Astrocyte of the hippocampus (primary cell): ENCODE data around the gene SCYGR6.
"Not testable (repeated sequence)": the region's sequence is repeated elsewhere in the genome, so short reads cannot be mapped to it uniquely, and the experiment has no call there.

Source experiments
- DNase-seq: peaks from one replicate; pipeline ENCODE4 v3.0.0; 2011; ENCODE audit warnings: low read depth, low spot score

Gene SCYGR6

GRCh38 chr2:227724394-227725039 lies at the start of gene SCYGR6:
SCYGR6 (minus strand) TSS chr2:227724757; CDS start chr2:227724757, 0 bp downstream.
- DNase-seq = no peak

- no peak for DNase-seq
Measured at GRCh38 chr2:227774011-227774624, 49.6 kb upstream of the SCYGR6 start.

- DNase-seq = no peak
Measured at GRCh38 chr2:227772932-227773331, 48.4 kb upstream of the SCYGR6 start.

GRCh38 chr2:227772197-227772661 lies 47.7 kb upstream of the SCYGR6 start:
- DNase-seq = peak; percentile 42

- no peak for DNase-seq
Measured at GRCh38 chr2:227767830-227768229, 43.3 kb upstream of the SCYGR6 start.

- peak; percentile 90 for DNase-seq
Measured at GRCh38 chr2:227766373-227766883, 41.9 kb upstream of the SCYGR6 start.

GRCh38 chr2:227765788-227766372 lies 41.3 kb upstream of the SCYGR6 start:
- peak; percentile 6 for DNase-seq

- peak; percentile 52 for DNase-seq
Measured at GRCh38 chr2:227761740-227762476, 37.4 kb upstream of the SCYGR6 start.

GRCh38 chr2:227759411-227760118 lies 35.0 kb upstream of the SCYGR6 start:
- peak; percentile 59 for DNase-seq

- DNase-seq = not testable (repeated sequence)
Measured at GRCh38 chr2:227756261-227756660, 31.7 kb upstream of the SCYGR6 start.

GRCh38 chr2:227748079-227748478 lies 23.5 kb upstream of the SCYGR6 start:
- DNase-seq = no peak

- DNase-seq = no peak
Measured at GRCh38 chr2:227745594-227745993, 21.0 kb upstream of the SCYGR6 start, which contains the start of gene SCYGR8. SCYGR8 (plus strand) TSS chr2:227745894; CDS start chr2:227745894, 0 bp downstream.

GRCh38 chr2:227740705-227741104 lies 16.1 kb upstream of the SCYGR6 start:
- not testable (repeated sequence) for DNase-seq

GRCh38 chr2:227739351-227739750 lies 14.8 kb upstream of the SCYGR6 start:
- no peak for DNase-seq

- DNase-seq = no peak
Measured at GRCh38 chr2:227728035-227728434, 3.5 kb upstream of the SCYGR6 start, which contains the start of gene SCYGR7. SCYGR7 (plus strand) TSS chr2:227728335; CDS start chr2:227728335, 0 bp downstream.

GRCh38 chr2:227722821-227723220 lies 1.7 kb downstream of the SCYGR6 start:
- DNase-seq = not testable (repeated sequence)

GRCh38 chr2:227720680-227721079 lies 3.9 kb downstream of the SCYGR6 start:
- DNase-seq = no peak

- no peak for DNase-seq
Measured at GRCh38 chr2:227719641-227720040, 4.9 kb downstream of the SCYGR6 start.

- DNase-seq = peak; percentile 92
Measured at GRCh38 chr2:227717687-227718567, 6.6 kb downstream of the SCYGR6 start, which contains the start of gene SLC19A3. SLC19A3 (minus strand) TSS chr2:227718028; CDS start chr2:227702318, 15,710 bp downstream.

GRCh38 chr2:227716501-227716900 lies 8.1 kb downstream of the SCYGR6 start:
- DNase-seq = no peak
